GM18517 (cell line): ENCODE measurements around the gene GRIA4.
A peak's percentile ranks its signal among the peaks of the same experiment; 100 is the strongest.
"Not testable (repeated sequence)": the region's sequence is repeated elsewhere in the genome, so short reads cannot be mapped to it uniquely, and the experiment has no call there.

Experiments
- ATAC-seq: cut with Tn5 transposase; IDR thresholded peaks from one replicate; pipeline ENCODE4 v1.9.1; 2021; ENCODE audit warnings: mild to moderate bottlenecking, moderate library complexity; ENCODE audit not compliant: unreplicated experiment

The GRIA4 gene

DNA sequence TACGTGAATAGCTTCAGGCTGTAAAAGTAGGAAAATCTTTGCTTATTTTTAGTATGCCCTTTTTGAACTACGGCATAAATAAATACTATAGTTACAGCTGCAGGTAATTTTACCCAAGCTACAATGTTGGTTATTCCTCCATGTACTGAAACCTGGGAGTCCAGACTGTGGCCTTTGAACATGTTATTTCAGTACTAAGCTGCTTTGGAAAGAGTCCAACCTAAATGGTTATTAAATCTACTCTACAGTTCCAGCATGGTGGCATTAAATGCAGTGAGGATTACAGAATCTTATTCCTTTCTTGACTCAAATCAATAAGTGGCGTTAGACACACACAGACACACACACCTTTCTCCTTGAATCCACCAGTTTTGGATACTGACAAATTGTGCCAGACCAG, 247.1 kb downstream of the GRIA4 start:
- no peak for ATAC-seq

DNA sequence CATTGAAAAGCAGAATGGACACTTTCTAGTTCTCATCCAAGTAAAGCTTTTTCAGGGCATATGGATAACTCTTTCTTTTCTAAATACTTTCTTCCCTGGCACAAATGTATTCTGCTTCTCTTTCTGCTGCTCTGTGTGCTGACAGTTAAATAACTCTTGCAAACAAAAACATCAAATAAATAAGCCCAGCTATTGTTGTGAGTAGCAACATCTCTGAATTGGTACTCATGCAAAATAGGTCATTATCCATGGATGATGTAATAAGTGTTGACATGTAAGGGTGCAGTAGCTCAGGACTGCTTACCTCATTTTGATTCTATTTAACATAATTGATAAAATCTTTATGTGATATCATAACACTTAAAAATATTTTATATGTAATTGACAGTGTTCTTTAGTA, 247.9 kb downstream of the GRIA4 start:
- ATAC-seq, result no peak

GRCh38 chr11:105858841-105859240, 249.0 kb downstream of the GRIA4 start:
- no peak for ATAC-seq

- ATAC-seq, result no peak
These were observed 250.2 kb downstream of the GRIA4 start for GRCh38 chr11:105860105-105860504.

GRCh38 chr11:105861225-105861624, 251.4 kb downstream of the GRIA4 start:
- ATAC-seq, result no peak

DNA sequence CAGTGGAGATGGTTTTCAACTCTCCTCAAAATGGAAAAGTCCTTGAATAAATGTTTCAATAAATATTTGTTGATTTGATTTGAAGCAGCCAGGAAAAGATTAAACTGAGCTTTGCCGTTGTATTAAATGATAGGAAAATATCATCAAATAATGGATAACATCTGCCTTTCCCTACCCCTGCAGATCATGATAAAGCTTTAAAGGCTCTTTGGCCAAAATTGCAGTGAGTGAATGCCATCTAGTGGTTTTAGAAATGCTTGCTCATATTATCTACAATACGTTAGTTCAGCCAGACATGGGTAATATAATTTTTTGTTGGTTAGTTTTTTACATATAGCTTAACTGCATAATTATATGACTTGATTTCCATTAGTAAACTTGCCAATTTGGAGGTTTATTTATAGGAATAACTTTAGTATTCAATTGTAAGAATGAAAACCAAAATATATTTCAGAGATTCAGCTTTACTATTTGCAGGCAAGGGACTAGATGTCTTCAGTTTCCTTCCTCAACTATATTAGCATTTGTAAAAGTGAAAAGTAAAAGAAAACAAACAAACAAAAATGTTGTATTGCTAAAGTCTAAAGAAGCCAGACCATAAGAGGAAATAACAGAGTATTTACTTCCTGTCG, 253.0 kb downstream of the GRIA4 start:
- peak; percentile 71 for ATAC-seq

DNA sequence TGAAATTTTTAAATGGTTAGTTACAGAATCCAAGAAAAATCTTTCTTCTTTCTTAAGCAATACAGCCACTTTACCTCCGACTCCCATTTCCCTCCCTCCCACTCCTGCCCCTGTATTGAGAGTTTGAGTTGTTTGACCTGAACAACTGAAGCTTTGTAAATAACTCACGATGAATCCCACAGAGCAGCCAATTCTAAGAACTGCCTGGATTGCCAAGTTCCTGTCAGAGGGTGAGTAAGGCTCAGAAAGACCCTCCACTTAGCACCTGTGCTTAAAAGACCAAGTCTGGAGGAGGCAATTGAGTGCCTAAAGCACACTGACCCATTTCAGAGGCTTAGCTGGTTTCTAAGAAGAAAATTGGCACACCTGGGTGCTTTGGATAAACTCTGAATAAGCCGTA, 253.7 kb downstream of the GRIA4 start:
- no peak for ATAC-seq

DNA sequence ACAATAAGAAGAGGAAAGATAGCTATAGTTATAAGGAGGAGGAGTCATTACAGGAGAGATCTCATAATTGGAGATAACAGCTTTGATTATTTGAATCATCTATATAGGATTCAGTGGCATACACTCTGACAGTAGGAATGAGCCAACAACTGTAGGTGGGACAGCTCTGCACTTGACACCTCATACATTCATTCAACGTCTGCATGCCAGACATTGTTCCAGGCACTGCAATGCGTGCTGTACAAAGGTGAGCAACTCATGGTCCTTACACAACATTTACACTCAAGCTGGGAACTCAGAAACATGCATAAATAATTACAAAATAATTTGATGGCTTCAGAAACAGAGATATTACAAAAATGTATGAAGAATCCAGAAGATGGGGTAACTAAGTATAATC, 257.9 kb downstream of the GRIA4 start:
- ATAC-seq, result no peak

DNA sequence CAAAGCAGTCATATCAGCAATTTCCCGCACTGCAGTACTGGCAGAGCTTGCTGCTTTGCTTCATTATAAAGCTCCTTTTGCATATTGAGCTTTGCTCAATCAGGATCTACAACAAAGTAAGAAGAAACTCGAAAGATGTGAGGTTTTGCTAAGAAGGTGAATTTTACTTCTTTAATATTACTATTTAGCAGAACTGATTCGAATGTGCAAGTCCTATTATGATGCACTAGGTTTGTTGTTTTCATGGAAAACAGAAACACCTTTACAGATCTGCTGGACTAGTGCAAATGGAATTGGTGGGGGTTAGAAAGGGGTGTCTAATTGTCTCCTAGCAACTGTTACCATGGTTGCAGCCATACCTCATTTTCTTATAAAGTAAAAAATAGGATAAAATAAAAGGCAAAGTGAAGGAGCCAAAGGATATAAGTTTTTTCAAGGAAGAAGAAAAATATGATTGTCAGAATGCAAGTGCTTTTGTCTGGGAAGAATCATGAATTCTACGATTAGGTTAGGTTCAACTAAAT, 259.0 kb downstream of the GRIA4 start:
- no peak for ATAC-seq

DNA sequence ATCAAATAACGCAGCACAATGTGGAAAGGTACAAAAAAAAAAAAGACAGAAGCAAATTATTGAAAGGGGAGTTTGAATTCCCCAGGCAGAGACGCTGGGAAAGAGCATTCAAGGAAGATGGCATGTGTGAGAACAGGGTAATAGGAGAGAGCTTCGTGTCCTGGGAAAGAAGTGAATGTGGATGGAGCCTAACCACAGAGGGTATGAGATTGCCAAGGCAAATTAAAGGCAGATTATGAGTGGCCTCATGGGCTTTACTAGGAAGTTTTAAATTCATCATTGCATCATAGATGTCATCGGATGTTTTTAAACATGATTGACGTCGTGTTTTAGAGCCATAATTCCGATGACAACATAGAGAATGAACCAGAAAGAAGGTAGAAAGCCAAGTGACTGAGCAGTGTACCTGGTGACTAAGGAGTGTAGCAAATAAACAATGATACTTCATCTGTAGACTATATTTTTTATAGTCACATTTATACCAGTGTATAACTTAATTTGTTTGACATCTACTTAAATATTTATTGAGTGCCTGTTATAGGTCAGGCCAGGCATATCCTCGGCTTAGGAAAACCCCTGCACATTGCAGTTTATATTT, 260.7 kb downstream of the GRIA4 start:
- ATAC-seq, result no peak

GRCh38 chr11:105878510-105878909, 268.6 kb downstream of the GRIA4 start:
- no peak for ATAC-seq

- not testable (repeated sequence) for ATAC-seq
These were observed 269.1 kb downstream of the GRIA4 start for GRCh38 chr11:105878927-105879326.

DNA sequence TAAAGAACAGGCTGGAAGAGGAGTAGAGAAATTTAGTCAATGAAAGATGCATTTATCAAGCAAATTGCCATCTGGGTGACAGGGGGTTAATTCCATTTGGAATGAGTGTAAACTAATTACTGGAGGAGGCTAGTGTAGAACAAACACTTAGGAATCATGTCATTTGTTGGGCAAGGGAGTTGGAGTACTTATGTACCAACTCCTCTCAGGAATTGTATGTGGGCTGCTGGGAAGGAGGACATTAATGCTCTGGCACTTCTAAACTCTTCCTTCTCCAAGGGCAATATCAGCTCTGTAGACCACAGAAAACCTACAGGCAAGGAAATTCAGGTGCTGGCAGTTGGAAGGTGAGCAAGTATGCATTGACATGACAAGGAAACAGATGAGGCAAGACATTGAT, 271.2 kb downstream of the GRIA4 start:
- no peak for ATAC-seq

DNA sequence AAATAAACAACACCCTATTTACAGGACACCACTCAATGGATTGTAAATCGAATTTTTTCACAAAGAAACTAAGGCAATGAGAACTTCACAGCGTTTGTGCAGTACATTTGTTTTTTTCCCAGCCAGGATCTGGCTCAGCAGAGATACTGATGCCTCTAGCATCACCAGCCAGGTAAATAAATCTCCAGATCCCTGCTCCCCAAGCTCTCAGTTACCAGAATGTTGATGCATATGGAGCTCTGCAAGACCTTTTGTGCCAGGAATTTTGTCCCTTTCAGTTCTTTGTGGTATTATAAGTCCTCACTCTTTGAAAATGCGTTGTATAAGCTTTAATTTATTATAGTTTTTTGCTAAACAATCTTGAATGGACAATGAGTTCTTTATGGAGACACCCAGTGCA, 274.6 kb downstream of the GRIA4 start:
- no peak for ATAC-seq

GRCh38 chr11:105891685-105892084, 281.8 kb downstream of the GRIA4 start:
- no peak for ATAC-seq

- no peak for ATAC-seq
These were observed 287.3 kb downstream of the GRIA4 start for GRCh38 chr11:105897161-105897560.

- no peak for ATAC-seq
These were observed 289.9 kb downstream of the GRIA4 start for GRCh38 chr11:105899772-105900171.

DNA sequence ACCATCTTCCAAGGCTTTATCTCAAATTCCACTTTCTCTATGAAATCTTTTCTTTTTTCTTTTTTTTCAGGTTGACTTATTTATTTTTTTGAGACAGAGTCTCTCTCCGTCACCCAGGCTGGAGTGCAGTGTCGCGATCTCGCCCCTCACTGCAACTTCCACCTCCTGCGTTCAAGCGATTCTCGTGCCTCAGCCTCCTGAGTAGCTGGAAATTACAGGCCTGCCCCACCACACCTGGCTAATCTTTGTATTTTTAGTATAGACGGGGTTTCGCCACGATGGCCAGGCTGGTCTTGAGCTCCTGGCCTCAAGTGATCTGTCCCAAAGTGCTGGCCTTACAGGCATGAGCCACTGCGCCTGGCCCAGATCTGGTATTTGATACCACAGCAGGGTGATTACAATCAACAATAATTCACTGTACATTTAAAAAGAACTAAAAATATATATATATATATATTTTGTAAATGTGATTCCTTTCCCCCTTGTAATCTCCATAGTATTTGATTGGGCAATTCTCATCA, 290.7 kb downstream of the GRIA4 start:
- no peak for ATAC-seq

- ATAC-seq, result no peak
These were observed 293.2 kb downstream of the GRIA4 start for GRCh38 chr11:105903113-105903512.

DNA sequence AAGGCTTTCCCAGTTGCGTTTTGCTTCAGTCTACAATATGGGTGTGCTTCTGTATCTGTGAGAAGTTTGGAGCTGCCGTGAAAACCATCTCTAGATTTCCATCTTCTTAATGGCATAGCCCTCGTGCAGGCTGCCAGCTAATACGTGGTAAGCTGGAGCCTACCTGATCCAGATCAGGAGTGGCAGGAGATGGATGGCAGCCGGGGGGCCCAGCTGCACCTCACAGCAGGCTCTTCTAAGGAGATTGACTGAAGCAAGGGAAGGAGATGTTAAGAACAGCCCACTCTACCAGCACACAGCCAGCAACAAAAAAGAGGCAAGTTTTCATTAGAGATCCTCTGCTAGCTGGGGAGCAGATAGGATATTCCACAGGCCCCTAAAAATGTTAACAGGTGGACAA, 296.6 kb downstream of the GRIA4 start:
- ATAC-seq, result no peak

DNA sequence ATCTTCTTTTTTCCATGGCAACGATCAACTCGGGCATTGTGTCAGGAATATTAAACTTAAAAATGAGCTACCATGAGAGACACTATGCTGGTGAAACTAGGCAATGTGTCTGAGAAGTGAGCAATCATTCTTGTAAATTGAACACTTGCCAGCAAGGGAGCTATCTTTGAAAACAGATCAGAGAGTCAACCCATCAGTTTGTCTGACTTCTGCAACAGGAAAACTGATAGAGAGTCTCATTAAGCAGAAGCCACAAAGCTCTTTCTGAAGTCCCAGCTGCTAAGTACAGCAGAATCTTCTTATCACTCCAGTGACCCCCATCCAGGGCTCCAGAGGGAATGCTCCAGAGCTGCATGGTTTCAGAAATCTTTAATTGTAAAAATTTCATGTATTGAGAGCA, 297.4 kb downstream of the GRIA4 start:
- ATAC-seq, result no peak

GRCh38 chr11:105910095-105910715, 300.3 kb downstream of the GRIA4 start:
- ATAC-seq, result no peak
